Fibroblast of lung (primary cell): Measurements from ENCODE around the gene OCIAD1. TPM values are rescaled to one million over a fixed set of nuclear protein-coding genes. Genes with fewer than 3 reads are reported as not detected.

Experiments
- DNase-seq, 2 donors: peaks; one replicate each; pipeline versions ENCODE4 v3.0.0 to v3.0.0-alpha.2; 2010; ENCODE audit warnings: low read depth in 2 of 2
- H2AFZ ChIP-seq: 2 replicates; pipeline ENCODE4 v1.5.1; 2012; ENCODE audit warnings: low read length, control low read depth, inconsistent platforms
- H3K27ac ChIP-seq: 2 replicates; pipeline ENCODE4 v1.5.1; 2011; ENCODE audit warnings: low read length, control low read depth; ENCODE audit not compliant: insufficient read depth
- H3K27me3 ChIP-seq: 2 replicates; pipeline ENCODE4 v1.5.1; 2011; ENCODE audit warnings: mild to moderate bottlenecking, low read length; ENCODE audit not compliant: control insufficient read depth, insufficient read depth
- H3K36me3 ChIP-seq: 2 replicates; pipeline ENCODE4 v1.5.1; 2011; ENCODE audit warnings: low read length; ENCODE audit not compliant: control insufficient read depth, insufficient read depth
- H3K4me1 ChIP-seq: 2 replicates; pipeline ENCODE4 v1.5.1; 2011; ENCODE audit warnings: low read length; ENCODE audit not compliant: control insufficient read depth, insufficient read depth; ENCODE audit errors: extremely low read depth
- H3K4me2 ChIP-seq: 2 replicates; pipeline ENCODE4 v1.5.1; 2011; ENCODE audit warnings: low read length, control low read depth; ENCODE audit not compliant: insufficient read depth; ENCODE audit errors: extremely low read depth
- H3K4me3 ChIP-seq, 4 experiments: fragments of 200-600 bp in 1 of 4; sonication (generic) in 1 of 4; replicated peaks in 1 of 4; 2 replicates each; pipeline ENCODE4 v1.5.1; 2011 to 2016; ENCODE audit warnings: low read length in 4 of 4, low read depth in 3 of 4, mild to moderate bottlenecking in 3 of 4, control low read depth in 2 of 4, inconsistent platforms in 1 of 4, mixed read lengths in 1 of 4; ENCODE audit not compliant: insufficient read depth in 1 of 4; ENCODE audit errors: control extremely low read depth in 1 of 4
- H3K79me2 ChIP-seq: 2 replicates; pipeline ENCODE4 v1.5.1; 2012; ENCODE audit warnings: mild to moderate bottlenecking, low read length, inconsistent platforms; ENCODE audit not compliant: control insufficient read depth, insufficient read depth
- H3K9ac ChIP-seq: 2 replicates; pipeline ENCODE4 v1.5.1; 2011; ENCODE audit warnings: mild to moderate bottlenecking, low read length, control low read depth; ENCODE audit not compliant: insufficient read depth
- H3K9me3 ChIP-seq: 2 replicates; pipeline ENCODE4 v1.5.1; 2012; ENCODE audit warnings: low read depth, low read length; ENCODE audit not compliant: control insufficient read depth, insufficient read depth
- H4K20me1 ChIP-seq: 2 replicates; pipeline ENCODE4 v1.5.1; 2011; ENCODE audit warnings: low read length; ENCODE audit not compliant: control insufficient read depth, insufficient read depth; ENCODE audit errors: extremely low read depth
- CTCF ChIP-seq, 2 donors: IDR thresholded peaks in 1 of 2; conservative IDR thresholded peaks in 1 of 2; 1 replicate in 1 of 2; 2 replicates in 1 of 2; pipeline ENCODE4 v1.5.1; 2011 to 2012; ENCODE audit warnings: low read length in 2 of 2, control low read depth in 1 of 2, inconsistent platforms in 1 of 2, low read depth in 1 of 2, mild to moderate bottlenecking in 1 of 2
- EZH2 ChIP-seq: IDR thresholded peaks from 2 replicates; pipeline ENCODE4 v1.5.1; 2012; ENCODE audit warnings: low read length, control low read depth, mild to moderate bottlenecking; ENCODE audit errors: missing control alignments
- polyA plus RNA-seq, 2 donors: library from polyadenylated mRNA; depleted of rRNA in 1 of 2; stranded (reverse) in 1 of 2; unstranded in 1 of 2; fragments of >200 nt; gene quantifications; 2 replicates each; pipeline ENCODE4 v1.2.1, GENCODE V29; 2011 to 2012; ENCODE audit warnings: missing spikeins in 1 of 2
- total RNA-seq: library from RNA; depleted of rRNA; stranded (reverse); fragments of >200 nt; gene quantifications from 2 replicates; pipeline ENCODE4 v1.2.1, GENCODE V29; 2014

The OCIAD1 gene
- total and polyA plus RNA-seq, 2 donors (not counting 1 experiment from before 2014, with no cell fraction given), result 92.8 to 163 TPM

DNA sequence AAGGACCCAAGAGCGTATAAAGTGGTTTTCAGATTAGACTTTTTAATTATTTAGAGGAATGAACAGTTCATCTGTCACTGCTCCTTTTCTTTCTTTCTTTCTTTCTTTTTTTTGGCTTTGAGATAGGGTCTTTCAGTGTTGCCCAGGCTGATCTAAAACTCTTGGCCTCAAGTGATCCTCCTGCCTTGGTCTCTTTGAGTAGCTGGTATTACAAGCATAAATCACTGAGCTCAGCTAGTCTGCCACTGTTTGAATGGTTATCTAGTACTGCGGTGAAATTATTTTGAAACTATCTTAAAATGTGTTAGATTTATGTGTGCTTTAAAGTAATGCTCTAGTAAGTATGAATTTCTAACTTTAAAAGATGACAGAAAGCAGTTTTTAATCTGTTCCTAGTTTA, 44.3 kb upstream of the OCIAD1 start:
- Histone ChIP-seq H3K9ac (no peak overlapping the region), H4K20me1 (no peaks in the 10 kb centered on the region), H3K27ac (no peak overlapping the region), H2AFZ (no peak overlapping the region), H3K4me2 (no peak overlapping the region), H3K36me3 (no peaks in the 10 kb centered on the region), H3K9me3 (no peaks in the 10 kb centered on the region), H3K4me1 (no peaks in the 10 kb centered on the region), H3K27me3 (no peaks in the 10 kb centered on the region), H3K79me2 (no peaks in the 10 kb centered on the region), H3K4me3 (no peak overlapping the region)
- TF ChIP-seq CTCF (conservative IDR thresholded peaks at IDR 0.05 in 1 of 2, IDR thresholded peaks at IDR 0.05 in 1 of 2; ENCODE audit: low read depth in 1 of 2, low read length in 2 of 2) (no peak), EZH2 (no peak)
- no peak for DNase-seq

DNA sequence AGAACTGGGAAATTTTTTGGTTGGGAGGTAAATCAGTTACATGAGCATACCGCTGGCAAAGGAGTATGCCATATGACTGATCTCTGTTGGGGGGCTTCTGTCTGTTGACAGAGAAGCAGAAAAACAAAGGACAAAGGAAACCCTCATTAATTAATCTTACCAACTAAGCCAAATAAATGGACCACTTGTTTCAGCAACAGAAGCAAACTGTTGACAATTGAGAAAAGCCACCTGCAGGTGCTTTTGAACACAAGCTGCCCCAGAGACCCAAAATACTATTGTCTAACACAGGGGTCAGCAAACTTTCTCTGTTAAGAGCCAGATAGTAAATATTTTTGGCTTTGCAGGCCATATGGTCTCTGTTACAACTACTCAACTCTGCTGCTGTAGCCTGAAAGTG, 43.8 kb upstream of the OCIAD1 start:
- H3K79me2 ChIP-seq, result no peaks in the 10 kb centered on the region
- no peaks in the 10 kb centered on the region for H4K20me1 ChIP-seq
- no peak overlapping the region for H3K27ac ChIP-seq
- TF ChIP-seq EZH2, result no peak
- no peak for TF ChIP-seq CTCF (conservative IDR thresholded peaks at IDR 0.05 in 1 of 2, IDR thresholded peaks at IDR 0.05 in 1 of 2; ENCODE audit: low read depth in 1 of 2, low read length in 2 of 2)
- no peak overlapping the region for H2AFZ ChIP-seq
- H3K27me3 ChIP-seq, result no peaks in the 10 kb centered on the region
- H3K4me3 ChIP-seq, result no peak overlapping the region
- no peak overlapping the region for H3K4me2 ChIP-seq
- no peaks in the 10 kb centered on the region for H3K36me3 ChIP-seq
- no peak overlapping the region for H3K9ac ChIP-seq
- H3K9me3 ChIP-seq, result no peaks in the 10 kb centered on the region
- no peaks in the 10 kb centered on the region for H3K4me1 ChIP-seq
- DNase-seq, result no peak

DNA sequence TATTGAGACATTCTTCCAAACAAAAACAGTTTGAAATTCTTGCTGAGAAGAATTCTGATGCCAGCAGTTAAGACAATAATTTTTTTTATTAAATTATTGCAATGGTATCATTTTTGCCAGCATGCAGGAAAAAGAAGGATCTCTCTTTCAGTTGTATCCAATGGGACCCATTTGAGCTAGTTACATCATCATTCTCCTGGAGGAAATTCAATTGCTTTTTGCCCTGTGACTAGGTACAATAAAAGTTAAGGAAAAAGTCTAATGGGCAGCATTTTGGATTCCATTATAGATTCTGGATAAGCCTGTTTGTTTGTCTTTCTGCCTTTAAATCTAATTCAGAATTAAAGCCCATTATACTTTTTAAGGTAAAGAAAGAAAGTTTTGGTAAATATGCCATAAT, 40.3 kb upstream of the OCIAD1 start:
- H3K27ac ChIP-seq, result no peak overlapping the region
- H4K20me1 ChIP-seq, result no peaks in the 10 kb centered on the region
- no peak overlapping the region for H3K4me3 ChIP-seq
- H3K27me3 ChIP-seq, result no peaks in the 10 kb centered on the region
- H2AFZ ChIP-seq, result no peak overlapping the region
- H3K9ac ChIP-seq, result no peak overlapping the region
- H3K4me2 ChIP-seq, result no peak overlapping the region
- no peak for TF ChIP-seq EZH2
- no peaks in the 10 kb centered on the region for H3K4me1 ChIP-seq
- H3K9me3 ChIP-seq, result no peaks in the 10 kb centered on the region
- DNase-seq, result no peak
- H3K36me3 ChIP-seq, result no peaks in the 10 kb centered on the region
- H3K79me2 ChIP-seq, result no peaks in the 10 kb centered on the region
